WTC11 (cell line): ENCODE data around the gene PLRG1.

Experiments
- ATF2 ChIP-seq: sonication (generic); formaldehyde crosslinking; IDR thresholded peaks from 2 replicates; pipeline ENCODE4 v1.8.1; 2022; ENCODE audit warnings: low read depth, missing genetic modification reagents, borderline replicate concordance
- CBFB ChIP-seq: sonication (generic); formaldehyde crosslinking; IDR thresholded peaks from 2 replicates; pipeline ENCODE4 v1.8.1; 2022; ENCODE audit warnings: mild to moderate bottlenecking, low read depth, missing genetic modification reagents
- CREB1 ChIP-seq: sonication (generic); formaldehyde crosslinking; IDR thresholded peaks from 2 replicates; pipeline ENCODE4 v1.8.0; 2023; ENCODE audit warnings: mild to moderate bottlenecking, missing genetic modification reagents
- CTCF ChIP-seq: fragments of 200-600 bp; IDR thresholded peaks from 2 replicates; pipeline ENCODE4 v1.8.0; 2022; ENCODE audit warnings: antibody characterized with exemption
- EMX1 ChIP-seq: fragments of 250-450 bp; sonication (Bioruptor Pico); IDR thresholded peaks from 2 replicates; pipeline ENCODE4 v1.8.0; 2021; ENCODE audit warnings: mild to moderate bottlenecking
- MAX ChIP-seq: sonication (generic); formaldehyde crosslinking; IDR thresholded peaks from 2 replicates; pipeline ENCODE4 v1.8.0; 2022; ENCODE audit warnings: mild to moderate bottlenecking, missing genetic modification reagents
- NFYB ChIP-seq: sonication (generic); formaldehyde crosslinking; conservative IDR thresholded peaks from 2 replicates; pipeline ENCODE4 v1.8.0; 2022; ENCODE audit warnings: low read depth, missing genetic modification reagents
- OVOL2 ChIP-seq: fragments of 250-450 bp; sonication (Bioruptor Pico); IDR thresholded peaks from 2 replicates; pipeline ENCODE4 v1.9.0; 2021; ENCODE audit warnings: mild to moderate bottlenecking, borderline replicate concordance
- RELA ChIP-seq: sonication (generic); formaldehyde crosslinking; IDR thresholded peaks from 2 replicates; pipeline ENCODE4 v1.8.1; 2022; ENCODE audit warnings: missing genetic modification reagents, mild to moderate bottlenecking, borderline replicate concordance
- SP1 ChIP-seq: sonication (generic); formaldehyde crosslinking; conservative IDR thresholded peaks from 2 replicates; pipeline ENCODE4 v1.8.1; 2022; ENCODE audit warnings: missing genetic modification reagents
- TEAD4 ChIP-seq: sonication (generic); formaldehyde crosslinking; IDR thresholded peaks from 2 replicates; pipeline ENCODE4 v1.8.0; 2022; ENCODE audit warnings: mild to moderate bottlenecking, missing genetic modification reagents
- USF1 ChIP-seq: sonication (generic); formaldehyde crosslinking; IDR thresholded peaks from 2 replicates; pipeline ENCODE4 v1.8.0; 2022; ENCODE audit warnings: mild to moderate bottlenecking, missing genetic modification reagents
- USF2 ChIP-seq: sonication (generic); formaldehyde crosslinking; IDR thresholded peaks from 2 replicates; pipeline ENCODE4 v1.8.1; 2023; ENCODE audit warnings: mild to moderate bottlenecking, missing genetic modification reagents, moderate library complexity

GRCh38 chr4:154519214-154519613 is 31.0 kb downstream of the PLRG1 start:
- TF ChIP-seq RELA (CRISPR knock-in tag) (no peak), ATF2 (no peak), NFYB (no peak), MAX (no peak), CTCF (no peak), CREB1 (CRISPR knock-in tag) (no peak), CBFB (CRISPR knock-in tag) (no peak), USF1 (CRISPR knock-in tag) (no peak), TEAD4 (CRISPR knock-in tag) (no peak), SP1 (CRISPR knock-in tag) (no peak), USF2 (CRISPR knock-in tag) (no peak), OVOL2 (no peak), EMX1 (CRISPR knock-in tag) (no peak)
